Measurements from ENCODE around the gene CDH7. TPM values are rescaled to one million over a fixed set of nuclear protein-coding genes. Genes with fewer than 3 reads are reported as not detected.

The CDH7 gene
- total RNA-seq, 2 experiments from 2014 or later = not detected

DNA sequence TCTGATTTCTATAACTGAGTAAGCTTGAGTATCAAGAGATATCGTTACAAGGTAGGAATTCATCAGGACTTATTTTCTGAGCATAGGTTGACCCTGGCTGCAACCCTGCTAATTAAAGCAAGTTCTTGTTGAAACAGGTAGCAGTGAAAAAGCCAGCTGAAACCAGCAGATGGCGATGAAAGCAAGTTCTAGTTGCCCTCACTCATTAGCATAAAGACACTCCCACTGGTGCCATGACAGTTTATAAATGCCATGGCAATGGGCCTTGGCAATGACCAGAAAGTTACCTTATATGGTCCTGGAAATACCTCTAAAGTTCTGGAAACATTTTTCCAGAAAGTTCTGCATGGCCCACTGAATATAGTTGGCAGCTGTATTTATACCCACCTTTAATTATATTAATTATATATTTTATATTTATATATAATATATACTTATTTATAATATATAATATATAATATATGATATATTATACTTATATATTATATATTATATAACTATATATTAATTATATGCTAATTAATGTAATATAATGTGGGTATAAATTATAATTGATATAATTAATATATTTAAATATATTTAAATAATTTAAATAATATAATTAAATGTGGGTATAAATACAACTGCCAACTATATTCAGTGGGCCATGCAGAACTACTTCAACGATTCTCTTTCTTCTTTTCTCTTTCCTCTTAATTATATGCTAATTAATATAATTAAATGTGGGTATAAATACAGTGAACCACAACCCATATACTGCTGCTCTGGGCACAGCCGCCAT is 188.0 kb downstream of the CDH7 start:
- no peaks in the 10 kb centered on the region for H3K4me1 Mint-ChIP-seq (ENCODE audit: low read depth)
- Histone ChIP-seq H3K27me3 (ENCODE audit: control insufficient read depth in 1 of 2, insufficient read depth in 2 of 2, low read length in 2 of 2) (no peaks in the 10 kb centered on the region), H3K27ac (ENCODE audit: low read depth in 1 of 2, low read length in 2 of 2) (no peak overlapping the region), H3K36me3 (ENCODE audit: insufficient read depth, low read length) (no peaks in the 10 kb centered on the region), H3K4me1 (ENCODE audit: insufficient read depth, low read length) (no peaks in the 10 kb centered on the region), H3K4me3 (ENCODE audit: low read length) (no peak overlapping the region), H3K9me3 (ENCODE audit: control insufficient read depth in 1 of 2, insufficient read depth in 1 of 2, low read length in 2 of 2) (peaks cover 0 to under 1% of the 10 kb centered on the region in 2 experiments)
- CTCF ChIA-PET = no interaction called here
- intact Hi-C loops (cut with DNase I, micrococcal nuclease) = no loop called here
- H3K36me3 Mint-ChIP-seq (ENCODE audit: low read depth) = no peaks in the 10 kb centered on the region
- no peak overlapping the region for H3K27ac Mint-ChIP-seq
- ATAC-seq (ENCODE audit: poor library complexity) (no peak), DNase-seq (no peak)
- POLR2A ChIA-PET = no interaction called here
- H3K27me3 Mint-ChIP-seq = no peaks in the 10 kb centered on the region
- peaks cover 10% of the 10 kb centered on the region for H3K9me3 Mint-ChIP-seq
- TF ChIP-seq, protein P1, sequence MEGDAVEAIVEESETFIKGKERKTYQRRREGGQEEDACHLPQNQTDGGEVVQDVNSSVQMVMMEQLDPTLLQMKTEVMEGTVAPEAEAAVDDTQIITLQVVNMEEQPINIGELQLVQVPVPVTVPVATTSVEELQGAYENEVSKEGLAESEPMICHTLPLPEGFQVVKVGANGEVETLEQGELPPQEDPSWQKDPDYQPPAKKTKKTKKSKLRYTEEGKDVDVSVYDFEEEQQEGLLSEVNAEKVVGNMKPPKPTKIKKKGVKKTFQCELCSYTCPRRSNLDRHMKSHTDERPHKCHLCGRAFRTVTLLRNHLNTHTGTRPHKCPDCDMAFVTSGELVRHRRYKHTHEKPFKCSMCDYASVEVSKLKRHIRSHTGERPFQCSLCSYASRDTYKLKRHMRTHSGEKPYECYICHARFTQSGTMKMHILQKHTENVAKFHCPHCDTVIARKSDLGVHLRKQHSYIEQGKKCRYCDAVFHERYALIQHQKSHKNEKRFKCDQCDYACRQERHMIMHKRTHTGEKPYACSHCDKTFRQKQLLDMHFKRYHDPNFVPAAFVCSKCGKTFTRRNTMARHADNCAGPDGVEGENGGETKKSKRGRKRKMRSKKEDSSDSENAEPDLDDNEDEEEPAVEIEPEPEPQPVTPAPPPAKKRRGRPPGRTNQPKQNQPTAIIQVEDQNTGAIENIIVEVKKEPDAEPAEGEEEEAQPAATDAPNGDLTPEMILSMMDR (IDR thresholded peaks at IDR 0.05) = no peak
- no peak overlapping the region for H3K4me3 Mint-ChIP-seq
